ENCODE results near the gene MON1A. TPM values are rescaled to one million over a fixed set of nuclear protein-coding genes. Genes with fewer than 3 reads are reported as not detected.

The MON1A gene
- 9.7 and 10.1 TPM in 2 replicates for total RNA-seq

GRCh38 chr3:49929291-49930167, at the start of gene MON1A:
TSS of gene MON1A (minus strand) at chr3:49929811. CDS start at chr3:49913346, 16,465 bp downstream.

DNA sequence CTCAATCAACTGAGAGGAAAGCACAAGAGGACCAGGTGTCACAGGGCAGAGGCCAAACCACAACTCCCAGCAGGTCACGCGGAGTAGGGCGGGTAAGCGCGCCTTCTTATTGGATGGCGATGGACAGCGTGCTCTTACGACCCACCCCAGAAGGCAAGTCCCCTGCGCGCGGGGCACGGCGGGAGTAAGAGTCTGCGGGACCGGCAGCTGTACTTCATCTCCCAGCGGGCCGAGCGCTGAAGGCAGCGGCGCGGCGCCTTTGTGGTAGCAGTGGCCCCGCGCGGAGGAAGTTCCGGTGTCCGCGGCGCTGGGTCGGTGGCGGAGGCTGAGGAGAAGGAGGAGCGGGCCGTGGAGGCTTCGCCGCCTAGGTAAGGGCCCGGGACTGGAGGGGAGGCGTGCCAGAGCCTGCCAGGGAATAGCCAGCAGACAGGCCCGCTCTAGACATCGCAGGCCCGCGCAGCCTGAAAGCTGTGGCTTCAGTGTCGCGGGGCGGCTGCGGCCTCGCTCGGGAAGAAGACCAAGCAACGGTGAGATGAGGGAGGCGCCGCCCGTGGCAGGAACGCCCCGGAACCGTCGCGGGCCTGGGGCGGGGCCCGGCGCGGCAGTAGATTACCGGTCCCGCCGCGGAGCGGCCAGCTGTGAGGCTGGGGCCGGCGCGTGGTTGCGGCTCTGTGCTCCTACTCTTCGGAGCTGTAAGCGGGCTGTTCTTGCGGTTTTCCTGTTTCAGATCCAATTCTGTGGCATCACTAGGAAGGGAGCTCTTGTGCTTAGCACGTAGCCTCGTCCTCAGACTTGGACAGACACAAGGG, 10.5 kb upstream of the MON1A start, which contains the start of gene RBM6:
RBM6 (plus strand) TSS at position 293 of the 809 bp plus-strand sequence. CDS start 22,492 bp downstream, outside the sequence.

DNA sequence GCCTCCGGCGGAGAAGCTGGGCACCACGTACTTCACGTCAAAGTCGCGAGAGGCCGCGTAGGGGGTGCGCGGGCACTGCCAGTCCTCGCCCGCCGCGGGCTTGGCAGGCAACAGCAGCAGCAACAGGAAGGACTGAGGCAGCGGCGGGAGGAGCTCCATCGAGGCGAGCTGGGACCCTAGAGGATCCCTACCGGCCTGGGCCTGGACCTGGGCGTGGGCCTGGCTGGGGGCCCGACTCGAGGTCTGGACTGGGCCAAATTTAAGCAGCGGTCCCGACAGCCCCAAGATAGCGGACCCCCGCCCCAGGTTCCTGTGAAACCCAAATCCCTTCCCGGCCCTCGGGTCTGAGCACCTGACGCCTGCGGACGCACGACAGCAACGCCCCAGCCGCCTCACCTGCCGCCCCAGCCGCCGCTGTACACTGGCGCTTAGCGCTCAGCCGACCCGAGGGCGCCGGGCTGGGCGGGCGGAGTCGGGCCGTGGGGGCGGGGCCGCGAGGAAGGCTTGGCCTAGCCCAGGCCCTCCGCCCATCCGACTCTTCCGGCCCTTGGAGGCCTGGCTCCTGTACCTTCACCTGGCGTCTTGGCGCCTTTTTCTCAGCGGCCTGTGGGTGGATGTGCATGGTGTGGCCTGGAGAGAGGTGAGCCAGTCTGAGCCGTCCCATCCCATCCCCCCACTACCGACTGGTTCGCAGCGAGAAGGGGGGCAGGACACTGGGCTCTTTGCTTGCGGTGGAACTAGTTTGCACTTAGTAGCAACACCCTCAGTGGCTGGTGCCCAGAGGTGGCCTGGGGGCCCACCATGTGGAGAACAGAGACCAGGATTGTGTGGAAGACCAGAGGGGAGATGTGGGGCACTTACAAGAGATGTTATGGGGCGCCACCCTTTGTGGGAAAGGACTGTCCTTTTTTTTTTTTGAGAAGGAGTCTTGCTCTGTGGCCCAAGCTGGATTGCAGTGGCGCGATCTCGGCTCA, 25.9 kb downstream of the MON1A start, which contains the start of gene MST1R:
MST1R (minus strand) TSS at position 423 of the 974 bp plus-strand sequence; CDS start at position 159, 264 bp downstream.

DNA sequence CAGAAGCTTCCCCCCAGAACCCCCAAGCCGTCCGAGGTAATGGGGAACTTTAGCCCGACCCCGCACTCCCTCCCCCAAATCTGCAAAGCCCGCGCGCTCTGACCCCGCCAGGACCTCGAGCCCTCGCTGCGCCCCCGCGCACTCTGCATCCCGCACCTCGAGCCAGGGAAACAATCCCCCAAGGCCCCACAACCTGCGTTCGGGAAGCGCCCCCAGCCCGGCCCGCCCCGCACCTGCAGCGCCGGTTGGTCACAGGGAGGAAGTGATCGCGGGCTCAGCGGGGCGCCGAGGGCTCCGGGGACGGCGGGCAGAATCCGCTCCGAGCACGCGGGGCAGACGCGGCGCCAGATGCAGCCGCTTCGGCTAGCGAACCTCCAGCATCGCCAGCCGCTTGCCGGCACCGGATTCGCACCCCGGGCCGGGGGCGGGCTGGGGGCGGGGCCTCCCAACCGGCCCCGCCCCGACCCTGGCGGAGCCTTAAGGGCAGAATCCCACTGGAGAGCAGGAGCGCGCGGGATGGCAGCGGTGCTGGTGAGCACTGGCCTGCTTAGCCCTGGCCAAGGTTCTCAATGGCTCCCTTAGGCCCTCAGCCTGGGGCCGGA, 60.0 kb downstream of the MON1A start, which contains the start of gene CAMKV:
CAMKV (minus strand) TSS at position 382 of the 602 bp plus-strand sequence. CDS start 7,518 bp downstream, outside the sequence.

Small RNA genes within 50 kb of the gene (small RNA-seq; reads per million reads assigned to genes)
- not detected for gene RN7SL217P

Other genes with a start within 250 kb of the MON1A start
- 3.1 and 3.6 TPM in 2 replicates for gene MST1, start 240.3 kb downstream of the MON1A start, total RNA-seq
- 12.4 and 16.3 TPM in 2 replicates for gene RNF123, start 240.3 kb downstream of the MON1A start, total RNA-seq
- 0.32 TPM in 1 of 2 replicates, not detected in the other for gene AMIGO3, start 210.1 kb downstream of the MON1A start, total RNA-seq
- gene GMPPB, start 205.9 kb downstream of the MON1A start, total RNA-seq = 20.6 and 22.3 TPM in 2 replicates
- 39.3 and 40.9 TPM in 2 replicates for gene IP6K1, start 143.3 kb downstream of the MON1A start, total RNA-seq
- 0.13 TPM in 1 of 2 replicates, not detected in the other for gene CDHR4, start 129.9 kb downstream of the MON1A start, total RNA-seq
- gene INKA1, start 126.5 kb downstream of the MON1A start, total RNA-seq = 2.5 and 2.8 TPM in 2 replicates
- 49.7 and 53.4 TPM in 2 replicates for gene UBA7, start 115.9 kb downstream of the MON1A start, total RNA-seq
- 2.1 and 3.1 TPM in 2 replicates for gene TRAIP, start 73.2 kb downstream of the MON1A start, total RNA-seq
- gene CAMKV, start 59.9 kb downstream of the MON1A start, total RNA-seq = not detected in 2 replicates
- 0.97 and 1.3 TPM in 2 replicates for gene MST1R, start 25.9 kb downstream of the MON1A start, total RNA-seq
- gene RBM6, start 10.3 kb upstream of the MON1A start, total RNA-seq = 66.6 and 68.1 TPM in 2 replicates
- gene RBM5, start 159.1 kb upstream of the MON1A start, total RNA-seq = 160 TPM in 2 replicates
- 9.5 and 14.2 TPM in 2 replicates for gene SEMA3F, start 225.5 kb upstream of the MON1A start, total RNA-seq